ENCODE data around the gene AKAP13.
A peak's percentile ranks its signal among the peaks of the same experiment; 100 is the strongest.
"Not testable (repeated sequence)": the region's sequence is repeated elsewhere in the genome, so short reads cannot be mapped to it uniquely, and the experiment has no call there.

AKAP13 gene

DNA sequence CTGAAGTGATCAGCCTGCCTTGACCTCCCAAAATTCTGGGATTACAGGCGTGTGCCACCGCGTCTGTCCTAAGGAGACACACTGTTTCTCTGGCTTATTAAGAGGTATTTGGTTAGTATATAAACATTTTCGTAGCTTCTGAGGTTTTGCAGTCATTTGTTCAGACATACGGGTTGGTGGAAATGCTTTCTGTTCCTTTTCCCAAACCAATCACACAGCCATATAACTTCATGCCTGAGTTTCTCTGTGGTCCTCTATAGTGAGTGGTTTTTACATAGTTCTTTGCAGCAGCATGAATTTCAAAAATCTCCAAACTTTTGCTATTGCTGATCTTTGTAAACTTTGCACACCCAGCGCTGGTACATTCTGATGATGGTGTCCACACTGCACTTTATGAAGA lies 100.5 kb downstream of the AKAP13 start:
- DNase-seq (ENCODE audit: low read depth), result no peak

DNA sequence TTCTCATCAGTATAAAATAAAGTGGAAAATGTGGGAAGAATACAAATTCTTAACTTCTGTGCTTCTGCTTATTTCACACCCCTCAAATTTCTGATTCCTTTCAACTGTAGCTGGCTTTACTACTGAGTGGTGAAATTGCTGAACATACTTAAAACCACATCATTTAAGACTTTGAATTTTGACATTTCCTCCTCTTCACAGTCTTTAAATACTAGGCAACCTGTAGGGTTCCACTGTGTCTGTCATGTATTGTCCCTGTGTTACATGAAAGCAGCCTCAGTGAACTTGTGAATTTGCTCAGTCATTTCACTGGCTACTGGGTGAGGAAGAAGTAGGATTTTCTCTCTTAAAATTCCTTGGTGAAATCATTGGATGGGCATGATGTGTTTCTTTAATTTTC lies 101.1 kb downstream of the AKAP13 start:
- DNase-seq (ENCODE audit: low read depth), result not testable (repeated sequence)

- no peak for DNase-seq (ENCODE audit: low read depth)
Observed at GRCh38 chr15:85482894-85483293, 102.5 kb downstream of the AKAP13 start.

- not testable (repeated sequence) for DNase-seq (ENCODE audit: low read depth)
Observed at GRCh38 chr15:85483955-85484354, 103.6 kb downstream of the AKAP13 start.

GRCh38 chr15:85484923-85485322 lies 104.5 kb downstream of the AKAP13 start:
- not testable (repeated sequence) for DNase-seq (ENCODE audit: low read depth)

DNA sequence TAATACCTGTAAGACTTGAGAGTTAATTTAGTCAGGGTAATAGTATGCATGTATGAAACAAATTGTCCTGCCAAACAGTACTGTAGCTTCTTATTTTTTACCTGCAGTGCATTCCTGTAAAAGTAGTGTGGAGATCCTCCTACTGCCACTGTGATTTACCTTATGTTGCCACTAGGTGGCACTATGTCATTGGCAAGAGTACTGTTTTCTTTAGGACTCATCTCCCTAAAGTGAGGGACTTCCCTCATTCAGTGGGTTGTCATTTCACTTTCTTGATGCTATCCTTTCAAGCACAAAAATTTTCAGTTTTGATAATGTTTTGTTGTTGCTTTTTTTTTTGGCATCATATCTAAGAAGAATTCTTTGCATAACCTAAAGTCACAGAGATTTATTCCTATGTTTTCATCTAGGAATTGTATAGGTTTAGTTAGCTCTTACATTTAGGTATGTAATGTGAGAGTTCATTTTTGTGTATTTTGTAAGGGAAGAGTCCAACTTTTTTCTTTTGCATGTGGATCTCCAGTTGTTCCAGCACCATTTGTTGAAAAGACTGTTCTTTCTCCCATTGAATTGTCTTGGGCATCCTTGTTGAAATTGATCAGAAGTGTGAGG lies 105.7 kb downstream of the AKAP13 start:
- peak; percentile 45 for DNase-seq (ENCODE audit: low read depth)

GRCh38 chr15:85487796-85488195 lies 107.4 kb downstream of the AKAP13 start:
- DNase-seq (ENCODE audit: low read depth), result not testable (repeated sequence)

DNA sequence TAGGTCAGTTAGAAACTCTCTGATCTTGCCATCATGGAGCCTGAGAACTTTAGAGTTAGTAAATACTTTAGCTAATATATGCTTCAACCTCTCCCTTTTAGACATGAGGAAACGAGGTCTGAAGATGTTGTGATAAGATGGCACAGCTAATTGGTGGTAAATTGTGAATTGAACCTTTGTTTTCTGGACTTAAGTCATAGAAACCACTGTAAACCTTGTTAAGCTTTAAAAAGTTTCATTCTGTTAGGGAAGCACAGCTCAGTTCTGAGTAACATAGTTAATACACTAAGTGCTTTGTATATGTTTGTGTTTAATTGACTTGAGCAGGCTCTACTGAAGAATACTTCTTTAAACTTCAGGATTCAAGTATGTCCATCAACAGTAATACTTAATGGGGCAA lies 108.6 kb downstream of the AKAP13 start:
- no peak for DNase-seq (ENCODE audit: low read depth)

DNA sequence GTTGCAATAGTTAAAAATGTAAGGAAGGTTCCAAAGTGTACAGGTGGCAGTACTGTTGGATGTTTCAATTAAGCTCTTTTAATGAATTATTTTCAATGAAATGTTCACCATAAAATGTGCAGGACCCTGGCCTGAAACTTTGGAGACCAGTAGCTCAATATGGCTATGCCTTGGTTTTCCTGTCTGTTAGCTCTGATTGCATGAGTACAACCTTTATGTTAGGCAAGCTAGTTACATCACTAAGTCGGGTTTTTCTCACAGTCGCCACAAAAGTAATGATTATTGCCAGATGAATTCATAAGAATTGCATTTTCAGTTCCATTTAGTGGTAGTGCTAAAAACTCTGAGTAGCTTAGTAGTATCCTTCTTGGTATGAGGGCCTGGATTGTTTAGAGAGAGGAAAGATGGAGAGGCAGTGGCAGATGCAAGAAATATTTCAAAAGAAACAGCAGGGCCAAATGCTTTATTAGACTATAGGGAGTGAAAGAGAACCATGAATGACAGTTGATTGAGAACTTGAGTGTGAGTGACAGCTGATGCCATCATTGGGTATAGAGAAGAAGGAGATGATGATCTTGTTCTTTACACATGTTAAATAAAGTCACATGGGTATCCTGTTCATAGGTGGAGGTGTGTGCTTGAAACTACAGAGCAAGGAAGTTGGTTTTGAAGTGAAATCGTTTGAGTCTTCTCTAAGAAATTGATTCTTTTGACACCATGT lies 109.5 kb downstream of the AKAP13 start:
- no peak for DNase-seq (ENCODE audit: low read depth)

- no peak for DNase-seq (ENCODE audit: low read depth)
Observed at GRCh38 chr15:85490856-85491255, 110.5 kb downstream of the AKAP13 start.

DNA sequence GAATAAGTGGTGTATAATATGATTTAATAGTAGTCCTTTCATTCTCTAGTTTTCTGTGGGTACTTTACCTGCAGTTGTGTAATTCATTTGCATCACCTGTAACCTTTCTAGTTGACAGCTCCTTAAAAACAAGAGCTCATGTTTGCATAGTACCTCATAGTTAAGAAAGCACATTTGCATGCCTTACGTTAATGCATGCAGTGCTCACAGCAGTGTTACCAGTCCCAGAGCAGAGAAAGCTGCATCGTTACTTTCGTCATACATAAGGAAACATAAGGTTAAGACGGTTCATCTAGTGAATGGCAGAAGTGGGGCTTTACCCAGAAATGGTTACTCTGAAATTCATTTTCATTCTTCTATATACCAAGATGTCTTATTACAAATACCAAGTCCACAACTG lies 111.3 kb downstream of the AKAP13 start:
- DNase-seq (ENCODE audit: low read depth), result no peak

- no peak for DNase-seq (ENCODE audit: low read depth)
Observed at GRCh38 chr15:85492406-85492805, 112.0 kb downstream of the AKAP13 start.

DNA sequence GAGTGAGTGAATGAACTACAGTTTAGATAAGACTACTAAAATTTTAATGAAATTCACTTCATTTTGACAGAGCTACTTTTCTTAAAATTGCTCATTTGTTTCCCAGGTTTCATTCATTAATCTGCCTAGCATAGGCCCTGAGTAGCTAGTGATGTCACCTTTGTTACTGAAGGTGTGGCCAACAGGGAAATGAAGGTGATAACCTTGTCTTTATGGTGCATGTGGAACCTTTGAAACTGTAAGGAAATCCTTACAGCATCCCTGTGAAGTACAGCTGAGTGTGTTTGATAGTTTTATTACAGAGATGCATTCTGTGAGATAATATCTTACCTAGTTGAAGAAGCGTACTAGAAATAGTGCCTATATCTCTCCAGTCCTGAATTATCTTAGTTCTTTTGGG lies 112.9 kb downstream of the AKAP13 start:
- DNase-seq (ENCODE audit: low read depth), result no peak

GRCh38 chr15:85494048-85494777 lies 113.8 kb downstream of the AKAP13 start:
- no peak for DNase-seq (ENCODE audit: low read depth)

DNA sequence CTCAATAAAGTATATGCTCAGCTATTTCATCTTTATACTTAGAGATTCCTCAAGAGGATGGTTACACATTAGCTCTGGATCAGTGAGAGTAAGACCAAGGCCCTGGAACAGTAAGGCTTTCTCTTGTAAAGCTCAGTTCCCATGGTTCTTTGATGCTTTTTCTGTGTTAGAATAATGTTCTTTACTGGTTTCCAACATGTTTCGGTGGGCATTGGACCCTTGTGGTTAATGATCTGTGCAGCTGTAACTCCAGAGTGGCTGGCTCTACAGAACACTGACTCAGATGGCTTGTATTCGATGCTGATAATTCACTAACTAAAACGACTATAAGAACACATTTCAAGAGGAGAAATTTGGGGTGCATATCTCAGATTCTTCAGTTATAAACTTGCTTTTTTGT lies 114.7 kb downstream of the AKAP13 start:
- no peak for DNase-seq (ENCODE audit: low read depth)

- DNase-seq (ENCODE audit: low read depth), result no peak
Observed at GRCh38 chr15:85495544-85495943, 115.1 kb downstream of the AKAP13 start.

DNA sequence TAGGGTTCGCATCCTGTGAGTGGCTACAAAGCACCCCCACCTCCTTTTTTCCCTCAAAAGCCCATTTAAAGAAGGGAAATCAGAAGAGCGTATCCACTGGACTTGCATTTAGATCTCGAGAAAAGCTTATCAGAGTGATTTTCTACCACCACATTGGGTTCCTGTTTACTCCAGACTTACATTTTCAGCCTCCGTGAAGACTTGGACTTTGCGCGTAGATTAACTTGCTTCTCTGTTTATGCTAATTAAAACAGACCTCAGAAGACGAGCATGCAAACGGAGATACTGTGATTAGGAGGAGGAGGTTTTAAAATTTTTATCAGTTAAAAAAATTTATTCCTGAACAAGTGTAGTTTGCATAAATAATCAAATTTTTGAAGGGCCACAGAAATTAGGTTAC lies 115.7 kb downstream of the AKAP13 start:
- DNase-seq (ENCODE audit: low read depth), result no peak

GRCh38 chr15:85496551-85497171 lies 116.3 kb downstream of the AKAP13 start:
- DNase-seq (ENCODE audit: low read depth), result no peak

GRCh38 chr15:85497172-85497569 lies 116.8 kb downstream of the AKAP13 start:
- DNase-seq (ENCODE audit: low read depth), result no peak

DNA sequence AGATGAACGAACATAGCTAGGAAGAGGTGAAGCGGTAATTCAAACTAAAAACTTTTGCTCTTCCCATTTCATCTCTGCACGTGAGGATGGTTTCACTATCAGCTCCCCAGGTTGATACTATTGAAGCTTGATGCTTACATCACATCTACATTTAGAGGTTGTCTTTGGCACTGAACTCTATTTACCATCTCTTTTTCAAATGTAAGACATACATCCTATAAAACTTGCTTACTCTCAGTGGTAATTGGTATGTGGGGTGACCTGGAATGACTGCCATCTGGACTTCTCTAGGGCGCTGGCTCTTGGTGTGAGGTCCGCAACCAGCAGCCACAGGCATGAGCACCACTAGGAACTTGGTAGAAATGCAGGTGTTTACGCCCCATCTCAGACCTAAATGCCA lies 118.1 kb downstream of the AKAP13 start:
- no peak for DNase-seq (ENCODE audit: low read depth)

GRCh38 chr15:85499371-85499887 lies 119.0 kb downstream of the AKAP13 start:
- DNase-seq (ENCODE audit: low read depth), result no peak

- DNase-seq (ENCODE audit: low read depth), result no peak
Observed at GRCh38 chr15:85500060-85500708, 119.8 kb downstream of the AKAP13 start.
